ENCODE data around the gene HSPB2.

- TF ChIP-seq POLR2A (IDR thresholded peaks at IDR 0.05): no peak
- TF ChIP-seq CTCF (IDR thresholded peaks at IDR 0.05): no peak
- no peak for TF ChIP-seq EP300 (IDR thresholded peaks at IDR 0.05)
Observed at GRCh38 chr11:111917312-111917711, 4.8 kb downstream of the HSPB2 start.

All from tibial nerve (tissue), 4 donors.